Naive thymus-derived CD8-positive, alpha-beta T cell (primary cell): Measurements from ENCODE around the gene GDI1. TPM values are rescaled to one million over a fixed set of nuclear protein-coding genes. Genes with fewer than 3 reads are reported as not detected.

Experiments used
- ATAC-seq, 2 donors: fragments of 150-1000 bp; cut with Tn5 transposase in 1 of 2; sonication (Bioruptor Pico), chemical (Tn5 transposase) in 1 of 2; 1 replicate in 1 of 2; 2 replicates in 1 of 2; pipeline ENCODE4 v1.10.0; 2021; ENCODE audit warnings: mild to moderate bottlenecking in 2 of 2, moderate library complexity in 2 of 2
- POLR2A ChIA-PET: fragments of 350-600 bp; sonication (Branson Sonifier 250); formaldehyde crosslinking; loops from one replicate; lab custom pipeline; 2021; ENCODE audit warnings: antibody characterized with exemption; lab: Charles Lee
- DNase-seq, 10 donors: peaks; one replicate each; pipeline versions ENCODE4 v3.0.0 to v3.0.0-alpha.2; 2020 to 2022
- H3K27ac Mint-ChIP-seq, 10 donors: one replicate each; pipeline ENCODE4 v1.8.0; 2020 to 2022; ENCODE audit warnings: mild to moderate bottlenecking in 10 of 10, mixed read lengths in 10 of 10, moderate library complexity in 4 of 10, inconsistent platforms in 1 of 10
- H3K27me3 Mint-ChIP-seq, 5 donors: one replicate each; pipeline ENCODE4 v1.8.0; 2021 to 2022; ENCODE audit warnings: mixed read lengths in 5 of 5
- H3K36me3 Mint-ChIP-seq, 3 donors: one replicate each; pipeline ENCODE4 v1.8.0; 2020 to 2022; ENCODE audit warnings: mixed read lengths in 3 of 3, mild to moderate bottlenecking in 2 of 3, inconsistent platforms in 1 of 3
- H3K4me1 Mint-ChIP-seq, 4 donors: one replicate each; pipeline ENCODE4 v1.8.0; 2021 to 2022; ENCODE audit warnings: mixed read lengths in 4 of 4
- H3K4me3 Mint-ChIP-seq, 10 donors: one replicate each; pipeline ENCODE4 v1.8.0; 2020 to 2022; ENCODE audit warnings: mild to moderate bottlenecking in 10 of 10, mixed read lengths in 10 of 10, moderate library complexity in 6 of 10, inconsistent platforms in 1 of 10
- H3K9me3 Mint-ChIP-seq, 9 donors: one replicate each; pipeline ENCODE4 v1.8.0; 2020 to 2022; ENCODE audit warnings: mixed read lengths in 9 of 9, mild to moderate bottlenecking in 3 of 9, inconsistent platforms in 1 of 9, moderate library complexity in 1 of 9
- polyA plus RNA-seq, 3 donors: library from polyadenylated mRNA; unstranded; fragments of 300-500 nt; fragmentation: Illumina TruSeq; gene quantifications; one replicate each; pipeline ENCODE4 v1.2.3, GENCODE V29; 2021
- total RNA-seq, 8 experiments: library from RNA in 2 of 8; stranded (reverse) in 2 of 8; gene quantifications; one replicate each; pipeline ENCODE4 v1.2.3 and lab custom pipeline; 2021 to 2026

The GDI1 gene
- total and polyA plus RNA-seq, 5 experiments from 2014 or later: 18.3 to 185 (median 32.1) TPM

- POLR2A ChIA-PET: interaction anchor here (0.6 to 2.6 kb wide), 9 partner anchors 9 to 44 kb away, joined by 3 to 11 read pairs (median 5); partner anchors contain the start of gene PLXNA3
- Mint-ChIP-seq H3K4me3 (peak overlapping the region in 4 of 10 donors; percentile 11 to 78 (median 24)), H3K27me3 (no peaks in the 10 kb centered on the region), H3K36me3 (peaks cover 0 to 6% (median 0%) of the 10 kb centered on the region in 3 donors), H3K4me1 (peaks cover 4 to 37% (median 27%) of the 10 kb centered on the region in 4 donors), H3K9me3 (no peaks in the 10 kb centered on the region), H3K27ac (peak overlapping the region in 7 of 10 donors; percentile 24 to 89 (median 61))
- ATAC-seq (no peak), DNase-seq (no peak)
Measured at GRCh38 chrX:154441564-154441963, 4.6 kb downstream of the GDI1 start.

- POLR2A ChIA-PET: interaction anchor here (0.7 to 2.6 kb wide), 8 partner anchors 10 to 49 kb away, joined by 3 to 11 read pairs (median 6); partner anchors contain the start of genes PLXNA3 and SLC10A3
- H3K4me3 Mint-ChIP-seq: peak overlapping the region in 3 of 10 donors; percentile 7 to 78 (median 34)
- DNase-seq: no peak
- H3K27me3 Mint-ChIP-seq: no peaks in the 10 kb centered on the region
- no peak for ATAC-seq
- no peaks in the 10 kb centered on the region for H3K9me3 Mint-ChIP-seq
- peaks cover 0 to 12% (median 0%) of the 10 kb centered on the region in 3 donors for H3K36me3 Mint-ChIP-seq
- H3K27ac Mint-ChIP-seq: peak overlapping the region in 5 of 10 donors; percentile 17 to 85 (median 55)
- H3K4me1 Mint-ChIP-seq: peaks cover 4 to 40% (median 27%) of the 10 kb centered on the region in 4 donors
Measured at GRCh38 chrX:154441984-154442707, 5.2 kb downstream of the GDI1 start.

DNA sequence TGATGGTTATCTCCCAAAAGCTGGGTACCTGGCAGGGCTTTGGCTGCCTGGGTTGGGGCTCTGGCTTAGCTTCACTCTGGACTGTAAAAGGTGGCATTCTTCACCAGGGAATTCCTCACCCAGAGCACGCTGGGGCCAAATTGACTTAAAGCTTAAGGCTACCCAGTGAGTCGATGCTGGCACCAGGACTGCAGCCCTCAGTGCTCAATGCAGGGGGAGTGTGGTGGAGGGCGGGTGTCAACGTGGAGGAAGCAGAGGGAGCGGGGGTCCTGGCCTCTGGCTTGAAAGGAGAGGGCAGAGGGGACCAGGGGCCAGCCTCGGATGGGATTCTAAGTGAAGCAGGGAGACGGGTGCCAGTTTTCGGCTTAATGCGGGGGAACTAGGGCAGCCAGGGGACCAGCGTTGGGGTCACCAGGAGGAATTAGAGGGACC is 6.5 kb downstream of the GDI1 start:
- DNase-seq (no peak), ATAC-seq (peak; percentile 18 to 21)
- Mint-ChIP-seq H3K36me3 (peaks cover 0 to 16% (median 0%) of the 10 kb centered on the region in 3 donors), H3K27ac (peak overlapping the region; percentile 45 to 95 (median 79)), H3K4me1 (peaks cover 1 to 36% (median 19%) of the 10 kb centered on the region in 4 donors), H3K27me3 (no peaks in the 10 kb centered on the region), H3K9me3 (no peaks in the 10 kb centered on the region), H3K4me3 (peak overlapping the region; percentile 54 to 85 (median 77))
- POLR2A ChIA-PET: interaction anchor here (0.7 to 2.4 kb wide), 8 partner anchors 9 to 64 kb away, joined by 3 to 8 read pairs (median 3); partner anchors contain the start of genes EMD, SLC10A3 and UBL4A

DNA sequence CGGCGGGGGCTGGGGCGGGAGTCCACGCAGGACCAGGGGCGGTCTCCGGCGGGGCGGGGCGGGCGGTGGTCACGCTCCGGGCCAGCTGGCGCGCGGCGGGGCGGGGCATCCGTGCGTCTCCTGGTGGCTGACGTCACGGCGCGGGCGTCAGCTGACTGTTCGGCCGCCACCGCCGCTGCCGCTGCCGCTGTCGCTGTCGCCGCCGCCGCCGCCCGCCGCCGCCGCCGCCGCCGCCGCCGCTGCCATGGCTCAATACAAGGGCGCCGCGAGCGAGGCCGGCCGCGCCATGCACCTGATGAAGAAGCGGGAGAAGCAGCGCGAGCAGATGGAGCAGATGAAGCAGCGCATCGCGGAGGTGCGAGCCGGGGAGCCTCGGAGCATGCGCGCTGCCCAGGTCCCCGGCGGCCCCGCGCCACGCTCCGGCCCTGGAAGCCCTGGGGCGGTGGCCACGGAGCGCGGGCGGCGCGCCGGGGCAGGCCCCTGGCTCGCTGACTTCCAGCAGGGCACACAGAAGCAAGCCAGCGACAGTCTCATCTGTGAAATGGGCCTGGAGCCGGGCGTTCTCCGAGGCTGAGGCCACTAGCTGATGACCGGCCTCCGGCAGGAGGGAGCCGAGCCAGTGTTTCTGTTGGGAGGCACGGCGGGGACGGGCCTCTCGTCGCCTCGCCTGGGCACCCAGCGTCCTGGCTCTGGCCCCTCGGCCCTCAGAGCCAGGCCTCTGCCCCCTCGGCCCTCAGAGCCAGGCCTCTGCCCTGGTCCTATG is 7.2 kb downstream of the GDI1 start, which contains the start of gene FAM50A:
TSS of gene FAM50A (plus strand) at position 150 of the 763 bp plus-strand sequence. CDS start at position 245, 95 bp downstream.
- peak; percentile 81 to 83 for ATAC-seq
- no peaks in the 10 kb centered on the region for H3K27me3 Mint-ChIP-seq
- peak; percentile 50 to 78 (median 60) for DNase-seq
- H3K9me3 Mint-ChIP-seq: no peaks in the 10 kb centered on the region
- POLR2A ChIA-PET: interaction anchor here (0.8 to 2.4 kb wide), 7 partner anchors 8 to 47 kb away, joined by 3 to 10 read pairs (median 3); partner anchors contain the start of genes PLXNA3, SLC10A3 and UBL4A
- H3K36me3 Mint-ChIP-seq: peaks cover 0 to 15% (median 0%) of the 10 kb centered on the region in 3 donors
- peaks cover 1 to 31% (median 15%) of the 10 kb centered on the region in 4 donors for H3K4me1 Mint-ChIP-seq
- peak within 1 kb of the TSS; percentile 54 to 85 (median 77) for H3K4me3 Mint-ChIP-seq
- peak within 1 kb of the TSS; percentile 45 to 95 (median 79) for H3K27ac Mint-ChIP-seq

DNA sequence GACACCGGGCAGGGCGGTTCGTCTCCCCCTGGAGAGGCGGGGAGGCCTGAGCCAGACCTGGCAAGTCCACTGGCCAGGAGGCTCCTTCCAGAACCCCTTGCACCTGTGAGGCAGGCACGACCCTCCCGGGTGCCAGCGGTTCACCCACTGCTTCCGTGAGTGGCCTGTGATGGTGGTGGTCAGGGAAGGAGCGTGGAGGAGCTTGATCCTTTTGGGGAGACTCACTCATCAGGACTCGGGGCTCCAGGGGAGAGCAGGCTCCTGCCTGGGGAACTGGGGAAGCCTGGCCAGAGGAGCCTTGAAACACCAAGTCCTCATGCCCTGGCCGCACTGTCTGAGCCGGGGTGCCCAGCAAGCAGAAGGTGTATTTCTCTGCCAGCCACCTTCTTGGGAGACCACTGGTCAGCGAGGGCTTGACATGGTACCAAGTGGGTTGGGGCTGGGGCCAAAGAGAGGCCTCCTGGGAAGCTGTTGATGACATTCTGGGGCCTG is 7.8 kb downstream of the GDI1 start:
- Mint-ChIP-seq H3K36me3 (peaks cover 0 to 14% (median 0%) of the 10 kb centered on the region in 3 donors), H3K4me1 (peaks cover 1 to 28% (median 15%) of the 10 kb centered on the region in 4 donors), H3K9me3 (no peaks in the 10 kb centered on the region), H3K27ac (peak overlapping the region in 4 of 10 donors; percentile 15 to 72 (median 28)), H3K27me3 (no peaks in the 10 kb centered on the region), H3K4me3 (peak overlapping the region in 7 of 10 donors; percentile 8 to 53 (median 34))
- POLR2A ChIA-PET: interaction anchor here (0.7 to 2.4 kb wide), 4 partner anchors 13 to 47 kb away, joined by 3 to 10 read pairs (median 5); partner anchors contain the start of genes PLXNA3, RPL10 and UBL4A
- no peak for ATAC-seq
- peak in 1 of 10 donors; percentile 58 for DNase-seq

GRCh38 chrX:154445776-154446175 is 8.8 kb downstream of the GDI1 start:
- POLR2A ChIA-PET: interaction anchor here (0.7 to 2.4 kb wide), 3 partner anchors 12 to 48 kb away, joined by 3 to 10 read pairs (median 3); partner anchors contain the start of genes PLXNA3 and RPL10
- no peak for DNase-seq
- peaks cover 1 to 23% (median 13%) of the 10 kb centered on the region in 4 donors for H3K4me1 Mint-ChIP-seq
- H3K36me3 Mint-ChIP-seq: peaks cover 0 to 17% (median 0%) of the 10 kb centered on the region in 3 donors
- no peaks in the 10 kb centered on the region for H3K27me3 Mint-ChIP-seq
- peak overlapping the region in 4 of 10 donors; percentile 15 to 67 (median 34) for H3K4me3 Mint-ChIP-seq
- no peak for ATAC-seq
- H3K9me3 Mint-ChIP-seq: no peaks in the 10 kb centered on the region
- H3K27ac Mint-ChIP-seq: no peak overlapping the region

- Mint-ChIP-seq H3K4me1 (peaks cover 1 to 18% (median 10%) of the 10 kb centered on the region in 4 donors), H3K27ac (peak overlapping the region in 1 of 10 donors; percentile 40), H3K36me3 (peaks cover 0 to 18% (median 0%) of the 10 kb centered on the region in 3 donors), H3K27me3 (no peaks in the 10 kb centered on the region), H3K4me3 (no peak overlapping the region), H3K9me3 (no peaks in the 10 kb centered on the region)
- POLR2A ChIA-PET: interaction anchor here (1.2 kb wide), 1 partner anchor 17 kb away, joined by 3 read pairs; no protein-coding TSS in a partner anchor
- DNase-seq (peak in 1 of 10 donors; percentile 21), ATAC-seq (no peak)
Measured at GRCh38 chrX:154446430-154446829, 9.5 kb downstream of the GDI1 start.

DNA sequence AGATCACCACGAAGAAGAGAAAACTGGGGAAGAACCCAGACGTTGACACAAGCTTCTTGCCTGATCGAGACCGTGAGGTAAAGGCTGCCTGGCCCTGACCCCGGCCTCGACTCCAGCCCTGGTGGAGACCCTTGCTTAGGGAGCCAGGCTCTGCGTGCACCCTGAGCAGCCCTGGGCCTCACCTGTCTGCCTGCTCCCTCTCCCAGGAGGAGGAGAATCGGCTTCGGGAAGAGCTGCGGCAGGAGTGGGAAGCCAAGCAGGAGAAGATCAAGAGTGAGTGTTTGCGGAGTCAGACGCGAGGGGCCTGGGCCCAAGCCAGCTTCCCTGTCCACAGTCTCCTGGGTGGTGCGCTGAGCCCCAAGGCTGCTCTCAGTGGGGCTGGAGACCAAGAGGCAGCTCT is 11.5 kb downstream of the GDI1 start:
- Mint-ChIP-seq H3K9me3 (no peaks in the 10 kb centered on the region), H3K4me3 (no peak overlapping the region), H3K27me3 (no peaks in the 10 kb centered on the region), H3K4me1 (peaks cover 1 to 11% (median 4%) of the 10 kb centered on the region in 4 donors), H3K36me3 (peaks cover 0 to 20% (median 0%) of the 10 kb centered on the region in 3 donors), H3K27ac (no peak overlapping the region)
- ATAC-seq (no peak), DNase-seq (no peak)
- POLR2A ChIA-PET: no interaction called here

DNA sequence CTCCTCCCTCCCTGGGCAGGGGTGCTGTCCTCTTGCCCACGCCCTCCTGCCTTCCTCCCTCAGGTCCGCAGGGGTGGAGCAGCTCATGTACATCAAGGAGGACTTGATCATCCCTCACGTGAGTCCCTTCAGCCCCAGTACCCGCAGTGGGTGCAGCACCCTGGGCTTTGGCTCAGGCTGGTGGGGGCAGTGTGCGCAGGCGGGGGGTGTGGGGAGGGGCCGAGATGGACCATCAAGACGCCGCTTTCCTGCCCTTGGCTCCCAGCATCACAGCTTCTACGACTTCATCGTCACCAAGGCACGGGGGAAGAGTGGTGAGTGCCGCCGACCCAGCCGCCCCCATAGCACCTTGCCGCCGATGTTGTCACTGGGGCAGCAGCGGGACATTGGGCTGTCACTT is 12.7 kb downstream of the GDI1 start:
- H3K27ac Mint-ChIP-seq: no peak overlapping the region
- peaks cover 0 to 20% (median 0%) of the 10 kb centered on the region in 3 donors for H3K36me3 Mint-ChIP-seq
- H3K27me3 Mint-ChIP-seq: no peaks in the 10 kb centered on the region
- no peaks in the 10 kb centered on the region for H3K9me3 Mint-ChIP-seq
- H3K4me3 Mint-ChIP-seq: no peak overlapping the region
- peak in 1 of 10 donors; percentile 11 for DNase-seq
- H3K4me1 Mint-ChIP-seq: peaks cover 0 to 10% (median 4%) of the 10 kb centered on the region in 4 donors
- POLR2A ChIA-PET: no interaction called here
- ATAC-seq: no peak

- no peaks in the 10 kb centered on the region for H3K27me3 Mint-ChIP-seq
- no peak for ATAC-seq
- H3K36me3 Mint-ChIP-seq: peaks cover 0 to 20% (median 0%) of the 10 kb centered on the region in 3 donors
- no peak overlapping the region for H3K4me3 Mint-ChIP-seq
- POLR2A ChIA-PET: no interaction called here
- no peak overlapping the region for H3K27ac Mint-ChIP-seq
- peak in 1 of 10 donors; percentile 45 for DNase-seq
- no peaks in the 10 kb centered on the region for H3K9me3 Mint-ChIP-seq
- peaks cover 0 to 7% (median 4%) of the 10 kb centered on the region in 4 donors for H3K4me1 Mint-ChIP-seq
Measured at GRCh38 chrX:154450312-154450711, 13.4 kb downstream of the GDI1 start.

DNA sequence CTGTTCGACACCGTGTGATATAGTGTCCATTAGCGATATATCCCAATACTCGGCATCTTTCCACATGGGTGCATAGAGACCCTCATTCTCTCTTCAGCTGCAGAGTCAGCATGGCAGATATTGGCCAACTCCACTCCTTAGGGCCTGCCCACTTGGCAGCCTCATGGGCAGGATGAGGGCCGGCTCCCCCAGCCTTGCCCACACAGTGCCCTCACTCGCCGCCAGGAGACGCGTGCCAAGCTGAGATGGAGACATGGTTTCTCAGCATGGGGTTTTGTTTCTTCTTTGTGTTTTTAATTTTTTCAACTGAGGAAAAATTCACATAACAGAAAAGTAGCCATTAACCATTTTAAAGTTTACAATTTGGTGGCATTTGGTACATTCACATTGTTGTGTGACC is 15.9 kb downstream of the GDI1 start:
- Mint-ChIP-seq H3K36me3 (peaks cover 0 to 10% (median 0%) of the 10 kb centered on the region in 3 donors), H3K9me3 (peaks cover 0 to 3% (median 0%) of the 10 kb centered on the region in 9 donors), H3K27ac (peak overlapping the region in 1 of 10 donors; percentile 39), H3K27me3 (no peaks in the 10 kb centered on the region), H3K4me3 (no peak overlapping the region), H3K4me1 (peaks cover 5 to 6% (median 6%) of the 10 kb centered on the region in 4 donors)
- ATAC-seq (no peak), DNase-seq (no peak)
- POLR2A ChIA-PET: interaction anchor here (0.5 to 1.3 kb wide), 2 partner anchors 9 to 13 kb away, joined by 3 read pairs; partner anchors contain the start of gene FAM50A
